GM12878 (cell line): Measurements from ENCODE around the gene TOX2. TPM values are rescaled to one million over a fixed set of nuclear protein-coding genes. Genes with fewer than 3 reads are reported as not detected.

Experiments
- ATAC-seq: fragments of 200-7000 bp; cut with Tn5 transposase; 3 replicates; pipeline ENCODE4 v1.9.1; 2020; ENCODE audit warnings: mild to moderate bottlenecking, moderate library complexity
- BruUV-seq: library from RNA; stranded (reverse); fragments of 400-500 nt; replicated peaks from 2 replicates; lab custom pipeline; 2021; lab: Mats Ljungman, UMichigan
- CTCF ChIA-PET: fragments of 300-600 bp; sonication (Branson Sonifier 250); formaldehyde crosslinking; extraction: SDS; loops from one replicate; lab custom pipeline; 2021; ENCODE audit warnings: inconsistent platforms; lab: Yijun Ruan, JAX
- POLR2A ChIA-PET: fragments of 350-600 bp; formaldehyde crosslinking; extraction: SDS; loops from one replicate; lab custom pipeline; 2021; ENCODE audit warnings: inconsistent platforms; lab: Charles Lee
- RAD21 ChIA-PET: fragments of 300-600 bp; sonication (Branson Sonifier 250); formaldehyde crosslinking; loops from one replicate; lab custom pipeline; 2023; ENCODE audit warnings: antibody characterized with exemption; ENCODE audit not compliant: unreplicated experiment; lab: Charles Lee
- SMC1A ChIA-PET: fragments of 300-600 bp; sonication (Branson Sonifier 250); formaldehyde crosslinking; loops from one replicate; lab custom pipeline; 2023; ENCODE audit not compliant: unreplicated experiment, uncharacterized antibody; lab: Charles Lee
- DNase-seq: peaks from one replicate; pipeline ENCODE4 v3.0.0-alpha.2; 2011; ENCODE audit warnings: low read depth, low spot score
- FAIRE-seq: peaks from 3 replicates; lab custom pipeline; 2011; peaks lifted over from hg19 to GRCh38; lab: Jason Lieb, UNC
- H2AFZ ChIP-seq: 2 replicates; pipeline ENCODE4 v1.6.0; 2011; ENCODE audit warnings: low read depth, low read length, control low read depth; ENCODE audit not compliant: control insufficient read depth
- H3K27ac ChIP-seq: 2 replicates; pipeline ENCODE4 v1.5.1; 2011; ENCODE audit warnings: control low read depth; ENCODE audit not compliant: control insufficient read depth, insufficient read depth
- H3K27me3 ChIP-seq, 2 experiments: replicated peaks in 1 of 2; 2 replicates each; pipeline versions ENCODE4 v1.6.0 to v1.6.1; 2011; ENCODE audit warnings: low read length in 1 of 2; ENCODE audit not compliant: control insufficient read depth in 2 of 2, insufficient read depth in 2 of 2
- H3K36me3 ChIP-seq, 2 experiments: 2 replicates each; pipeline ENCODE4 v1.5.1; 2011; ENCODE audit warnings: low read length in 1 of 2; ENCODE audit not compliant: control insufficient read depth in 2 of 2, insufficient read depth in 2 of 2
- H3K4me1 ChIP-seq: 2 replicates; pipeline ENCODE4 v1.6.1; 2011; ENCODE audit warnings: mild to moderate bottlenecking, low read length, moderate library complexity, mixed read lengths; ENCODE audit not compliant: control insufficient read depth, insufficient read depth
- H3K4me2 ChIP-seq: 2 replicates; pipeline ENCODE4 v1.6.0; 2011; ENCODE audit warnings: control low read depth; ENCODE audit not compliant: control insufficient read depth, insufficient read depth
- H3K4me3 ChIP-seq: fragments of 200-600 bp; sonication (generic); 2 replicates; pipeline ENCODE4 v1.5.1; 2016
- H3K79me2 ChIP-seq: 2 replicates; pipeline ENCODE4 v1.6.0; 2011; ENCODE audit warnings: low read length; ENCODE audit not compliant: control insufficient read depth, insufficient read depth
- H3K9ac ChIP-seq: 2 replicates; pipeline ENCODE4 v1.8.0; 2011; ENCODE audit warnings: low read length, control low read depth, mixed read lengths; ENCODE audit not compliant: control insufficient read depth, insufficient read depth
- H3K9me3 ChIP-seq: replicated peaks from 3 replicates; pipeline ENCODE4 v1.5.1; 2011; ENCODE audit warnings: mild to moderate bottlenecking, low read length; ENCODE audit not compliant: control insufficient read depth, insufficient read depth
- H4K20me1 ChIP-seq: 2 replicates; pipeline ENCODE4 v1.6.0; 2011; ENCODE audit not compliant: control insufficient read depth, insufficient read depth
- ATF3 ChIP-seq: IDR thresholded peaks from 2 replicates; pipeline ENCODE4 v1.6.1; 2011; ENCODE audit warnings: low read depth, mild to moderate bottlenecking, low read length, moderate library complexity, borderline replicate concordance; ENCODE audit errors: extremely low read depth
- KDM1A ChIP-seq: fragments of 200-600 bp; sonication (generic); IDR thresholded peaks from 2 replicates; pipeline ENCODE4 v1.6.1; 2016; ENCODE audit warnings: borderline replicate concordance
- NFIC ChIP-seq: IDR thresholded peaks from 2 replicates; pipeline ENCODE4 v1.6.1; 2012; ENCODE audit warnings: low read depth, mild to moderate bottlenecking, inconsistent platforms, low read length, moderate library complexity
- REST ChIP-seq: IDR thresholded peaks from 2 replicates; pipeline ENCODE4 v1.6.1; 2012; ENCODE audit warnings: mild to moderate bottlenecking, low read depth, low read length
- ZBTB11 ChIP-seq: fragments of 450-650 bp; formaldehyde crosslinking; IDR thresholded peaks from 2 replicates; pipeline ENCODE4 v1.5.0; 2022; ENCODE audit warnings: mild to moderate bottlenecking, missing genetic modification characterization
- ZNF217 ChIP-seq: fragments of 450-650 bp; IDR thresholded peaks from 2 replicates; pipeline ENCODE4 v1.6.1; 2017; ENCODE audit warnings: antibody characterized with exemption, mild to moderate bottlenecking
- ZNF592 ChIP-seq: fragments of 450-650 bp; IDR thresholded peaks from 2 replicates; pipeline ENCODE4 v1.6.1; 2017; ENCODE audit warnings: mild to moderate bottlenecking, moderate library complexity
- WGBS: methylation state at CpG from one replicate; pipeline ENCODE4 v1.1.6; 2016; ENCODE audit warnings: low lambda C conversion rate; ENCODE audit not compliant: insufficient replicate concordance, insufficient coverage; ENCODE audit errors: missing lambda C conversion rate; 5-methylcytosine and 5-hydroxymethylcytosine counted together
- in situ Hi-C: fragments of 300-500 bp; cut with MboI; formaldehyde crosslinking; loops from 9 replicates; pipeline ENCODE4 v1.14.3; 2018; ENCODE audit warnings: mixed read lengths
- intact Hi-C: fragments of 100-400 bp; cut with micrococcal nuclease; formaldehyde crosslinking; loops from one replicate; pipeline ENCODE4 v1.14.2; 2022; ENCODE audit not compliant: unreplicated experiment
- polyA plus RNA-seq, 11 experiments: library from polyadenylated mRNA; depleted of rRNA in 4 of 11; unstranded in 6 of 11; stranded (reverse) in 5 of 11; fragments of >200 nt; fragmentation: Nextera tagmentation in 4 of 11; fragmentation: Illumina TruSeq in 1 of 11; extraction: Ambion mirVana in 4 of 11; extraction: Trizol in 1 of 11; gene quantifications; 1 replicate in 1 of 11; 2 replicates in 10 of 11; pipeline versions ENCODE4 v1.2.1 to v1.2.3, GENCODE V29; 2011 to 2016; ENCODE audit warnings: inconsistent platforms in 2 of 11, missing spikeins in 2 of 11, low read depth in 1 of 11
- total RNA-seq, 4 experiments: library from RNA; depleted of rRNA in 3 of 4; stranded (reverse); fragments of >200 nt in 3 of 4; fragmentation: Illumina TruSeq in 1 of 4; extraction: Trizol in 1 of 4; gene quantifications; 2 replicates each; pipeline versions ENCODE4 v1.2.1 to v1.2.3, GENCODE V29; 2013 to 2021

TOX2 gene
- total and polyA plus RNA-seq, 10 of the 15 experiments (the other 5 are each of a cell fraction or from before 2014, with no cell fraction given) = 2.6 to 40.5 (median 7.9) TPM

GRCh38 chr20:44029848-44030230 is 115.2 kb downstream of the TOX2 start (continued):
- TF ChIP-seq NFIC (no peak), ZNF592 (no peak), ATF3 (no peak), ZNF217 (no peak)

- BruUV-seq = no TSS peak
- CTCF ChIA-PET = interaction anchor here (1.3 kb wide), 1 partner anchor 280 kb away, joined by 4 read pairs; no protein-coding TSS in a partner anchor
- Histone ChIP-seq H4K20me1 (no peaks in the 10 kb centered on the region), H2AFZ (no peak overlapping the region), H3K79me2 (no peaks in the 10 kb centered on the region), H3K9ac (no peak overlapping the region), H3K36me3 (no peaks in the 10 kb centered on the region), H3K27ac (no peak overlapping the region), H3K4me2 (no peak overlapping the region), H3K4me3 (no peak overlapping the region), H3K27me3 (no peaks in the 10 kb centered on the region), H3K9me3 (no peaks in the 10 kb centered on the region; the same call in 2 of the 3 replicates), H3K4me1 (peaks cover 21% of the 10 kb centered on the region)
- SMC1A ChIA-PET = interaction anchor here (1.0 to 2.5 kb wide), 5 partner anchors 34 to 112 kb away, joined by 4 to 8 read pairs (median 5); no protein-coding TSS in a partner anchor
- no peak for ATAC-seq
- FAIRE-seq = no peak
- intact Hi-C loops = no loop called here
- in situ Hi-C loops = no loop called here
- DNase-seq = no peak
- POLR2A ChIA-PET = interaction anchor here (0.8 kb wide), 1 partner anchor 21 kb away, joined by 3 read pairs; no protein-coding TSS in a partner anchor
- WGBS = 100% methylated on average over 2 of the region's 2 CpGs
- RAD21 ChIA-PET = no interaction called here
- TF ChIP-seq ZBTB11 = no peak
- no peak for TF ChIP-seq KDM1A
- TF ChIP-seq REST = no peak
These were observed 115.7 kb downstream of the TOX2 start for GRCh38 chr20:44030394-44030793.
